Spleen (tissue), 7 donors: ENCODE results near the gene LRMDA.

Experiments used
- CTCF ChIP-seq, 11 experiments: fragments of 200-600 bp in 7 of 11; fragments of 450-650 bp in 4 of 11; sonication (generic) in 4 of 11; IDR thresholded peaks in 8 of 11; conservative IDR thresholded peaks in 3 of 11; 1 replicate in 7 of 11; 2 replicates in 4 of 11; pipeline versions ENCODE4 v1.4.0 to v1.8.0; 2016 to 2021; ENCODE audit warnings: antibody characterized with exemption in 11 of 11, inconsistent platforms in 4 of 11, mild to moderate bottlenecking in 1 of 11
- POLR2A ChIP-seq, 3 donors: fragments of 450-650 bp; IDR thresholded peaks; one replicate each; pipeline ENCODE4 v1.5.1; 2017; ENCODE audit warnings: antibody characterized with exemption in 3 of 3, mild to moderate bottlenecking in 1 of 3
- POLR2AphosphoS5 ChIP-seq, 3 donors: sonication (generic); formaldehyde crosslinking; IDR thresholded peaks; one replicate each; pipeline ENCODE4 v1.5.1; 2017; ENCODE audit warnings: antibody characterized with exemption in 3 of 3
- donor health status: DM: no; HTN: no; CAD: no; lungs with moderate emphysema.
- donor health status: DM: no; HTN: no; CAD: no.
- donor health status: DM: no; HTN: no; CAD: no.

DNA sequence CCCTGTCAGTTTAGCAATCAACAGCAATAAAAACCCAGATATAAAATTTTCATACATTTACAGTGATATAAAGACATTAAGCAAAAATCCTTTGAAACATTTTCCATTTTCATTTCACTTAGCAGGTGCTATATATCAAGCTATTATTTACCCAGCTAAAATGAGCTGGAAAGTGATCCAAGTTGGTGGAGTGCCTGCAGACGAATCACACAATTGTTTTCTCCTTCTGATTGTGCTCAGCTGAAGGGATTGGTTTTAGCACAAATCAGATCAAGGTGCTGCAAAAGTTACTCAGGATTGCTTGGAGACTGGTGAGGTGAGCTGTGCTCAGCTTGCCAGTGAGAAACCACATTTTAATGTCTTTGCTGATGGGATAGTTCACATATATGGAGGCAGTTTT, 138.1 kb downstream of the LRMDA start:
- TF ChIP-seq CTCF (IDR thresholded peaks at IDR 0.05 in 8 of 11, conservative IDR thresholded peaks at IDR 0.05 in 3 of 11) (no peak), POLR2A (IDR thresholded peaks at IDR 0.05) (no peak), POLR2AphosphoS5 (IDR thresholded peaks at IDR 0.05) (no peak)
